GM19238 (cell line): Measurements from ENCODE around the gene IGSF9.

Experiments
- DNase-seq: peaks from one replicate; pipeline ENCODE4 v3.0.0; 2011; ENCODE audit warnings: low spot score; ENCODE audit not compliant: insufficient read length

Gene IGSF9

GRCh38 chr1:159932296-159933285 lies 12.8 kb downstream of the IGSF9 start:
- DNase-seq = no peak

DNA sequence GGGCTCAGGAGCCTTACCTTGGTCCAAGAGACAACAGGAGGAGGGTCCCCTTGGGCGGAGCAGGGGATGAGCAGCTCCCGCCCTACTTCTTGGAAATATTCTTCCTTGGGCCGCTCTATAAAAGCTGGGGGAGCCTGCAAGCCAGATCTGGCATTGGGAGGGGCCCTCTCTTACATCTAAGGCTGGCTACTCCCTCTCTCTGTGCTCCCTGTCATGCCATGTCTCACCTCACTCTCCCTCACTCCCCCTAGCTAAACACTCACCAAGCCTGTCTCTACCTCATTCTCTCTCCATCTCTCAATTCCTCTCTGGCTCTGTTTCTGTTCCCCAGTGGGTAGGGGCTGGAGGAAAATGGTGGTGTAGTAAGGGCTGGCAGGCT lies 13.6 kb downstream of the IGSF9 start:
- DNase-seq = no peak

DNA sequence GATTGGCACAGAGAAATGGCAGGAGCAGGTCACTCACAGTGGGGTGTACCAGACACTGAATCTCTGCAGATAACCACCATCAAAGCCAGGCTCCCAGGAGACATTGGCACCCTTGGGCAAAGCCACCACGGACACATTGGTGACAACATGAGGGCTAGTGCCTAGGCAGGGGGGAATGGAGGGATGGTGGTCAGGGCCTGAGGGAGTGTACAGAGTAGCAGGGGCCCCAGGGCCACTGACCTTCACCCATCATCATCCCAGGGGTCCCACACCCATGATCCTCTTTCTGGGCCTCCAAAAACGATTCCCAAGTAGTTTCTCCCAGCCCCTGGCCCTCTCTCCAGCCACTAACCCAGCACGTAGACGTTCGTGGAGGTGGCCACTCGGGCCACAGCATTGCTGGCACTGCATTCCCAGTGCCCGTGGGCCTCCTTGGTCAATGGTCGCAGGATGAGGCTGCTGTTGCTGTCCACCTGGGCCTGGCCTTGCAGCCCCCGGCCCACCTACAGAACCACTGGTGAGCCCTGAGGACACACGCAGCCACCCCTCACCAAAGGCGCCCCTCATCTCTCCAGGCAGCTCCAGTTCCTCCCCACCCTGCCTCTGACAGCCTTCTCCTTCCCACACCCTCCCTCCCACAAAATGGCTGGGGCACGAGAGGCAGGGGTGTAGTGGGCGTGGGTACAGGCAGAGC lies 14.2 kb downstream of the IGSF9 start:
- DNase-seq = no peak

- no peak for DNase-seq
These were observed 14.8 kb downstream of the IGSF9 start for GRCh38 chr1:159930634-159931033.

- DNase-seq = no peak
These were observed 15.2 kb downstream of the IGSF9 start for GRCh38 chr1:159930216-159930615.

DNA sequence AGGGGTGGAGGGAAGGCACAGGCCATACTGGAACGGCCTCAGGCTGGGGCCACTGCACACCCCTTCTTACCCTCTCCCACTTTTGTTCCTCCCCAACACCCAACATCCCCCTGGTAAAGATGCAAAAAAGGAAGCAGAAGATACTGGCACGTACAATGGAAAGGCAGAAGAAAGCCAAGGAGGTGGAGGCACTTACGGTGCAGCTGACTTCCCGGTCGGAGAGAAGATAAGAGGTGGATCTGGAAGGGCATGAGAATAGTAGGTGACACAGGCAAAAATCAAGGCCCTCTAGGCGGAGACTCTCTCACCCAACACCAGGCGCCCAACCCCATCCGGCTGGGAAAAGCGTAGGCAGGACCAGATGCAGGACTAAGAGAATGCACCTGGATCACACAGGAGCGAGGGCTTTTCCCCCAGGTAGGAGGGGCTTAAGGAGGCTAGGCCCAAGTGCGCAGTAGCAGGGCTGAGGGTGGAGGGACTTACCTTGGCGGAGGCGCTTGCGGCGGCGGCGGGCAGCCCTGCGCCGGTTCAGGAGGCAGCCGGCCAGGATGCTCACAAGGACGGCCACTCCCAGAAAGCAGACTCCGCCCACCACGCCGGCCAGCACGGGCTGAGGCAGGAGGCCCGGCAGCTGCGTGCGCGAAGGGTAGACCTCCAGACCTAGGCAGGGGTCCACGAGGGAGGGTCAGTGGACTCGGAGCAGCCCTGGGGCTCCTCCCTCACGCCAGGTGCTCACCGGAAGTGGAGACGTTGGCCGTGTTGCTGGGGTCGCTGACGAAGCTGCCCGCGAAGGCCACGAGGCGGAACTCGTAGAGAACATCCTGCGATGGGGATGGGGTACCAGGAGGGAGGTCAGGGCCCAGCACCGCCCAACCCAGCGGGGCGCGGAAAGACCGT lies 16.0 kb downstream of the IGSF9 start:
- DNase-seq = no peak

DNA sequence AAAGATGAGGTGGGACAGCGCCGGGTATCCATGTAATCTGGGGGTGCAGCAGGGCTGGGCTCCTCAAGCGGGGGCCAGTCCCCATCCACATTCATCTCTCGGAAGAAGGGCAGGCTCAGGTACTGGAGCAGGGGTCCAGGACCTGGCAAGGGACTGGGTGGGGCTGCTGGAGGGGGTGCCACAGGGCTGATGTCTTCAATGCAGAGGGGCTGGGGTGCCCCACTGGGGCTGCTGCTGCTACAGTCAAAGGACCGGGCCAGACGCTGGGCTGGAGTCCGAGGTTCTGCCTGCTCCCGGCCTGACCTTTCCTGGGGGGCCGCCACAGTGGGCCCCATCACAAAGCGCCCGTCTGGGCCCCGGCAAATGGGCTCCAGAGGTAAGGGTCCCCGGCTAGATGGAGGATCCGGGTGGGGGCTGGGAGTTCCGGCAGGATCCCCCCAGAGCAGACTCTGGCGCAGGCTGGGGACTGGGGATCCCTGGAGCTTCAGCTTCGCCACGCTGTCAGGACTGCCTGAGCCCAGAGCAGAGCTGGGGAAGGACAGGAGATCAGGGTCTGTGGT lies 16.8 kb downstream of the IGSF9 start:
- no peak for DNase-seq

- DNase-seq = no peak
These were observed 17.5 kb downstream of the IGSF9 start for GRCh38 chr1:159927849-159928431.

- DNase-seq = no peak
These were observed 18.1 kb downstream of the IGSF9 start for GRCh38 chr1:159927211-159927848.

GRCh38 chr1:159925719-159926078 lies 19.7 kb downstream of the IGSF9 start:
- peak; percentile 42 for DNase-seq

GRCh38 chr1:159924791-159925718 lies 20.4 kb downstream of the IGSF9 start, which contains the start of gene TAGLN2:
TSS of gene TAGLN2 (minus strand) at chr1:159925507. CDS start at chr1:159920509, 4,998 bp downstream.
- DNase-seq = peak; percentile 95

- peak; percentile 69 for DNase-seq
These were observed 21.2 kb downstream of the IGSF9 start for GRCh38 chr1:159924025-159924790.

DNA sequence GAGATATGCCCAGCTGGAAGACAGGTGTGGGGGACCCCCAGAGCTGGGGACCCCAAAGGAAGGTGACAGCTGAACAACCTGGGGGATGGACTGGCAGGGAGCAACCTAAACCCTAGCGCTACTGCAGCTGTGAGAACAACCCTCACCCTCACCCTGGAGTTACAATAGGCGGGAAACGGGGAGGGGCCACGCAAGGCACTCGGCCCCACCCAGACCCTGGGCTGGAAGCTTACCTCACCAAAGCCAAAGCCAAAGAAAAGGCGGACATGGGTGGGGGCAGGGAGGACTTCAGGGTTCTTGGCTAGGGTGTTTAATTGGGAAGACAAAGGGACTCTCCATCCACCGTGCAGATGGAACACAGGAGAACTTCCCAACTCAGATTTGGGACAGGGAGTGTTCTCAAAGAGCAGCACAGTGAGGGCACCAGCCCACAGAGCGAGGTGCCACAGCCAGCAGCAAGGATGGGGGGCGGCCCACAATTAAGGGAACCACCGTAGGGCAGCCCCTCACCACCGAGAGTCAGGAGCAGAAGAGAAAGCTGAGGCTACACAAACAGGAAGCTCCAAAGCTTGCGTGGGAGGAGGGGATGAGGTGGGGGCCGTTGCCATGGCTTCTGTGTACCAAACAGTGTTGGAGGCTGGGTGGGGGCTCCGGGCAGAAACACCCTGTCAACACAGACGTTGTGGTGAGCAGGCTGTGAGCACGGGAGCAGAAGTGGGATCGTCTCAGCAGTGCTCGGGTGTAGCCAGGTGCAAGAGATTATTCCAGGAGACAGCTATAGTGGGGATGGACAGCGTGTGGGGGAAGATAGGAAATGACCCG lies 22.0 kb downstream of the IGSF9 start:
- DNase-seq = peak; percentile 70

DNA sequence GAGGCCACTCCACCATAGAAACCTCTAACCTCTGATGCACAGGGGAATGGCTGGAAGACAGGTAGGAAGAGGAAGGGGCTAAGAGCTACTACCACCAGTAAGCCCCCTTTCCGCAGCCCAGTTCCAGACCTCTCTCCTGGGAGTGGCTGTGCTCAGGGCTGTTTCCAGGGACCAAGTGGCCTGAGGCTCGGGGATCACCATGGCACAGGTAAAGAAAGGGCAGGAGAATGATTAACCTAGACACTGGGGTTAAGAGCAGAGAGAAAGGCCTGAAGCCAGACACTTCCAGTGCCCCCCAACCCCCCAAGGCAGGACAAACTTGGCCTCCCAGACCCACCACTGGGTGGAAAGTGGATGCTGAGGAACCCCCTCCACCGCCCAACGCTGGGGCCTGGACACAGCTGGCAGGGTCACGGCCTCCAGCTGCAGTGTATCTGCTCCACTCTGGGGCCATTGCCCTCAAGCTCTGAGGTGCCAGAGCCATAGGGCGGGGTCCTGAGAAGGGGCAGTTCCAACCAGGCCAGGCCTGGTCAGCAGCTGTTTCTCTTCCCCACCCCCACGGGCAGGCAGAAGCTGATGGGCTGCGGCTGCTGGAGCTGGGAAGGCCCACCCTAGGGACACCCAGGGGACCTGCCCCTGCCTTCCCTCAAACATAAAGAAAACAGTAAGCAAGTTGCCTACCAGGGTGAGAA lies 22.8 kb downstream of the IGSF9 start:
- DNase-seq = no peak

DNA sequence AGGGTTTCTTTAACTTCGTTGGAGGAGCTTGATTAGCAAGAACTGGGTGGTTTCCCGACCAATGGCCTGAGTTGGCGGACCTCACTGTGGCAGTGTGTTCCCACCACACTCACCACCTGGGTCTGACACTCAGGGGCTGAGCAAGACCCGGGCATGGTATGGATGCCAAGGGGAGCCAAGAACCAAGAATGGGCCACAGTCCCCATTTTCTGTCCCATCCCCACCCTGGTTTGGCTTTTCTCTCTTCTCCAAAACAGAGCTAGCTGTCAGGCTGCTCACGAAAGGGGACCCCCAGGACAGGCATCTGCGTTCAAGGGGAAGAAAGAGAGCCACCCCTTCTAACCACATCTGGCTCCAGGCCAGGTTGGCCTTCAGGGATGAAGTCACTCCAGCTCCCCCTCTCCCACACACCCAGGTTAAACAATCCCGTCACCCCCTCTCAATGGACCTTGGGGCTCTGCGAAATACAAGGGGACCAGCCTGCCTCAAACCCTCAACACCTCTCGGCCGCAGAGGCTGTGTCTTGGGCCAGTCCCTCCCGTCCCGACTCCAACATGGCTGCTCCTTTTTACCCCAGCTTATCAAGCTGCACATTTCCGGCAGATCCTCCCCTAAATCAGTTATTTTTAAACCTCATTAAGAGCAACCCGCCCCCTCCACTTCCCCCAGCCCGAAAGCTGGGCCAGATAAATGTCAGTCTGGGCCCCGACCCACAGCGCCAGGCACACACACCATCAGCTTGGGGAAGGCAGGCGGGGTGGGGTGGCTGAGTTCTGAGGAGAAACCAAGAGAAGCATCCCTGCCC lies 23.5 kb downstream of the IGSF9 start:
- DNase-seq = no peak

DNA sequence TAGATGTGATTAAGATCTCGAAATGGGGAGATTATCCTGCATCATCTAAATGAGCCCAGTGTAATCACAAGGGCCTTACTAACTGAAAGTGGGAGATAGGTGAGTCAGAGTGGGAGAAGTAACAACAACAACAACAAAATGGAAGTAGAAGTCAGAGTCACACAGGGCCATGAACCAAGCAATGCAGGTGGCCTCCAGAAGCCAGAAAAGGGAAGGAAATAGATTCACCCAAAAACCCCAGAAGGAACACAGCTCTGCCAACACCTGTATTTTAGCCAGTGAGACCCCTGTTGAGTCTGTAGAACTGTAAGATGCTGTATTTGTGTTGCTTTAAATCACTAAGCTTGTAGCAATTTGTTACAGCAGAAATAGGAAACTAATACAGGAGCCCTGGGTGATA lies 24.2 kb downstream of the IGSF9 start:
- DNase-seq = peak; percentile 47
